ENCODE data around the gene GNAI3. TPM values are rescaled to one million over a fixed set of nuclear protein-coding genes. Genes with fewer than 3 reads are reported as not detected.
A peak's percentile ranks its signal among the peaks of the same experiment; 100 is the strongest.

GNAI3 gene
- total and polyA plus RNA-seq, 2 experiments from 2014 or later: 14.9 TPM

DNA sequence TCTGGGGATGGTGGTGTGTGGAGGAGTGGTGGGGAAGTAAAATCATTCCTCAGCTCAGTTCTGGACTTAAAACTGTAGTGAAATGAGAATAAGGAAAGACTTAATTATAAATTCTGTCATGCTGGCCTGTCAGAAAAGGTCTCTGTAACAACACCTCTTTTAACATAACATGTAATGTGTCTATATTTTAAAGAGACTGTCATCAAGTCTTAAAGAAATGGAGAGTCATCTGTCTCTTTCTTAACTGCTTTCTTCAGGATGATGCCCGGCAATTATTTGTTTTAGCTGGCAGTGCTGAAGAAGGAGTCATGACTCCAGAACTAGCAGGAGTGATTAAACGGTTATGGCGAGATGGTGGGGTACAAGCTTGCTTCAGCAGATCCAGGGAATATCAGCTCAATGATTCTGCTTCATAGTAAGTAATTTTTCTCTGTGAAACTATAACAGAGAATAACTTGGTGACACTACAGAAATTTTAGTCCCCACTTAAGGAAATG is 30.6 kb downstream of the GNAI3 start:
- peaks cover 42% of the 10 kb centered on the region for H3K36me3 ChIP-seq (ENCODE audit: low read depth)
- no peaks in the 10 kb centered on the region for H3K9me3 ChIP-seq (ENCODE audit: low read depth)
- H3K79me2 ChIP-seq (ENCODE audit: insufficient read depth): peaks cover 100% of the 10 kb centered on the region
- TF ChIP-seq EZH2 (IDR thresholded peaks at IDR 0.05; ENCODE audit: insufficient read depth, poor library complexity, severe bottlenecking): no peak
- TF ChIP-seq EZH2phosphoT487 (IDR thresholded peaks at IDR 0.05; ENCODE audit: insufficient read depth, low read depth): no peak
- H3K4me2 ChIP-seq (ENCODE audit: unreplicated experiment): no peak overlapping the region
- H3K27me3 ChIP-seq (replicated peaks; ENCODE audit: insufficient read depth): no peaks in the 10 kb centered on the region
- H3F3A ChIP-seq (ENCODE audit: insufficient read depth): peaks cover 6% of the 10 kb centered on the region; the same call in 1 of the 2 replicates
- H3K27ac ChIP-seq: peak overlapping the region; percentile 51
- no peak overlapping the region for H3K4me3 ChIP-seq
- H4K20me1 ChIP-seq (ENCODE audit: insufficient read depth): peaks cover 1% of the 10 kb centered on the region; the same call in 1 of the 2 replicates
- no peaks in the 10 kb centered on the region for H3K9me2 ChIP-seq (ENCODE audit: insufficient read depth)
- H3K9ac ChIP-seq: peak overlapping the region; percentile 26; the same call in 1 of the 2 replicates
- DNase-seq: peak; percentile 62
- H3K4me1 ChIP-seq (ENCODE audit: insufficient read depth): peaks cover 7% of the 10 kb centered on the region; the same call in 1 of the 2 replicates
- in situ Hi-C loops (cut with MboI): no loop called here
- no peak overlapping the region for H2AFZ ChIP-seq
- 42 to 44% methylated on average over 3 of the region's 3 CpGs for WGBS, 2 experiments (ENCODE audit: low coverage in 1 of 2, low lambda C conversion rate in 2 of 2, missing lambda C conversion rate in 2 of 2)

DNA sequence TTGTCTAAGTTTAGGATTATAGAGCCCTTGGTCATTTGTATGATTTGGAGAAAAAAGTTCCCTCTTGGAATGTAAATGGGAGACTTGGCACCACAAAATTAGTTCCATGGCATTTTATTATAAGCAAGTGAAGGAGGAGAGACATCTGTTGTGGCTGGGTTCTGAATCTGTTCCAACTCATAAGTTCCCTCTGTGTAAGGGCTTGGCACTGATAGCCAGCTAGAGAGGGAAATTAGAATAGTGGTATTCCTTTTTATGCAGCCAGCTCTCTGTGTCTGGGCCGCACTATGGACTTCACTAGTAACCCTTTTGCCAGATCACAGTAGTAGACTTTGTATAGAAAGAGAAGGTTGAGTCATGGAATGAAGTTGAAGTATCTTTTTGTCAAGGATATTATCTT is 31.1 kb downstream of the GNAI3 start:
- H3K9ac ChIP-seq: no peak overlapping the region
- H2AFZ ChIP-seq: no peak overlapping the region
- peaks cover 6% of the 10 kb centered on the region; the same call in 1 of the 2 replicates for H3F3A ChIP-seq (ENCODE audit: insufficient read depth)
- peaks cover 7% of the 10 kb centered on the region; the same call in 1 of the 2 replicates for H3K4me1 ChIP-seq (ENCODE audit: insufficient read depth)
- in situ Hi-C loops (cut with MboI): no loop called here
- H3K4me2 ChIP-seq (ENCODE audit: unreplicated experiment): no peak overlapping the region
- WGBS, 2 experiments (ENCODE audit: low coverage in 1 of 2, low lambda C conversion rate in 2 of 2, missing lambda C conversion rate in 2 of 2): 76 to 84% methylated on average over 1 of the region's 1 CpG
- H3K9me2 ChIP-seq (ENCODE audit: insufficient read depth): no peaks in the 10 kb centered on the region
- H4K20me1 ChIP-seq (ENCODE audit: insufficient read depth): peaks cover 3% of the 10 kb centered on the region; the same call in 1 of the 2 replicates
- no peak overlapping the region for H3K4me3 ChIP-seq
- peaks cover 100% of the 10 kb centered on the region for H3K79me2 ChIP-seq (ENCODE audit: insufficient read depth)
- no peaks in the 10 kb centered on the region for H3K27me3 ChIP-seq (replicated peaks; ENCODE audit: insufficient read depth)
- no peaks in the 10 kb centered on the region for H3K9me3 ChIP-seq (ENCODE audit: low read depth)
- DNase-seq: peak; percentile 43
- peak overlapping the region; percentile 51 for H3K27ac ChIP-seq
- no peak for TF ChIP-seq EZH2phosphoT487 (IDR thresholded peaks at IDR 0.05; ENCODE audit: insufficient read depth, low read depth)
- TF ChIP-seq EZH2 (IDR thresholded peaks at IDR 0.05; ENCODE audit: insufficient read depth, poor library complexity, severe bottlenecking): no peak
- peaks cover 43% of the 10 kb centered on the region for H3K36me3 ChIP-seq (ENCODE audit: low read depth)

DNA sequence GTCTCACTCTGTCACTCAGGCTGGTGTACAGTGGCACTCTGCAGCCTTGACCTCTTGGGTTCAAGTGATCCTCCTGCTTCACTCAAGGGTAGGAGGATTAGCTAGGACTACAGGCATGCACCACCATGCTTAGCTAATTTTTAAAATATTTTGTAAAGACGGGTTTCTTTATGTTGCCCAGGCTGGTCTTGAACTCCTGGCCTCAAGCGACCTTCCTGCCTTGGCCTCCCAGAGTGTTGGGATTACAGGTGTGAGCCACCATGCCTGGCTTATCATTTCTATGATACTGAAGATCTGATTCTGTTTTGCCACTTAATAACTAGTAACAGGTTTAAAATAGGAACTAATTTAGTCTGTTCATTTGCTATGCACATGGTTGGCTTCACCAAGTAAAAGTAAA is 33.6 kb downstream of the GNAI3 start:
- no peak overlapping the region for H3K9ac ChIP-seq
- peaks cover 7% of the 10 kb centered on the region; the same call in 1 of the 2 replicates for H3K4me1 ChIP-seq (ENCODE audit: insufficient read depth)
- H3K27ac ChIP-seq: no peak overlapping the region
- TF ChIP-seq EZH2 (IDR thresholded peaks at IDR 0.05; ENCODE audit: insufficient read depth, poor library complexity, severe bottlenecking) (no peak), EZH2phosphoT487 (IDR thresholded peaks at IDR 0.05; ENCODE audit: insufficient read depth, low read depth) (no peak)
- peaks cover 6% of the 10 kb centered on the region for H3F3A ChIP-seq (ENCODE audit: insufficient read depth)
- H3K4me3 ChIP-seq: no peak overlapping the region
- in situ Hi-C loops (cut with MboI): no loop called here
- peaks cover 100% of the 10 kb centered on the region for H3K79me2 ChIP-seq (ENCODE audit: insufficient read depth)
- no peaks in the 10 kb centered on the region for H3K27me3 ChIP-seq (replicated peaks; ENCODE audit: insufficient read depth)
- no peak for DNase-seq
- 74 to 80% methylated on average over 2 of the region's 2 CpGs for WGBS, 2 experiments (ENCODE audit: low coverage in 1 of 2, low lambda C conversion rate in 2 of 2, missing lambda C conversion rate in 2 of 2)
- no peak overlapping the region for H2AFZ ChIP-seq
- H3K9me3 ChIP-seq (ENCODE audit: low read depth): no peaks in the 10 kb centered on the region
- no peaks in the 10 kb centered on the region for H3K9me2 ChIP-seq (ENCODE audit: insufficient read depth)
- no peak overlapping the region for H3K4me2 ChIP-seq (ENCODE audit: unreplicated experiment)
- peaks cover 66% of the 10 kb centered on the region for H3K36me3 ChIP-seq (ENCODE audit: low read depth)
- H4K20me1 ChIP-seq (ENCODE audit: insufficient read depth): peaks cover 3% of the 10 kb centered on the region; the same call in 1 of the 2 replicates

DNA sequence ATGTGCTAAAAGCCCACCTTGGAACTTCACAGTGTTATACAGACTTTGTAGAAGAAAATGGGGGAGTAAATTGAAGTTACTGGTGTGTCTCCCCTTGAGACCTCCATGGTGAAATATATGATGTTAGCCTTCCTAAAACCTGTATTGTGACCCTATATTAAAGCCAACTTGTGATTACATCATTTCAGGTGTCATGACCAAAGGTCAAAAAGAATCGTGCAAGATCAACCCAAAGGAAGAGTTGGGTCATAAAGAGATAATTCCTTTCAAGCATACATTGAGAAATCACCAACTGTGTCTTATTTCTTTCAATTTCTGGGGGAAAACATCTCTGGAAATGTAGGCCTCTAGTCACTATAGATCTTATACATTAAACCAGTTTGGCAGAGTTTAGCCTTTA is 36.4 kb downstream of the GNAI3 start:
- peaks cover 3% of the 10 kb centered on the region; the same call in 1 of the 2 replicates for H4K20me1 ChIP-seq (ENCODE audit: insufficient read depth)
- no peak overlapping the region for H2AFZ ChIP-seq
- H3K4me2 ChIP-seq (ENCODE audit: unreplicated experiment): no peak overlapping the region
- no peak overlapping the region for H3K27ac ChIP-seq
- in situ Hi-C loops (cut with MboI): no loop called here
- TF ChIP-seq EZH2phosphoT487 (IDR thresholded peaks at IDR 0.05; ENCODE audit: insufficient read depth, low read depth) (no peak), EZH2 (IDR thresholded peaks at IDR 0.05; ENCODE audit: insufficient read depth, poor library complexity, severe bottlenecking) (no peak)
- H3K4me1 ChIP-seq (ENCODE audit: insufficient read depth): no peaks in the 10 kb centered on the region
- H3F3A ChIP-seq (ENCODE audit: insufficient read depth): no peaks in the 10 kb centered on the region; the same call in 1 of the 2 replicates
- no peak for DNase-seq
- H3K9me3 ChIP-seq (ENCODE audit: low read depth): no peaks in the 10 kb centered on the region
- WGBS, 2 experiments (ENCODE audit: low coverage in 1 of 2, low lambda C conversion rate in 2 of 2, missing lambda C conversion rate in 2 of 2): 93 to 97% methylated on average over 1 of the region's 1 CpG
- H3K4me3 ChIP-seq: no peak overlapping the region
- peaks cover 91% of the 10 kb centered on the region for H3K79me2 ChIP-seq (ENCODE audit: insufficient read depth)
- H3K27me3 ChIP-seq (replicated peaks; ENCODE audit: insufficient read depth): no peaks in the 10 kb centered on the region
- H3K36me3 ChIP-seq (ENCODE audit: low read depth): peaks cover 86% of the 10 kb centered on the region
- no peak overlapping the region for H3K9ac ChIP-seq
- no peaks in the 10 kb centered on the region for H3K9me2 ChIP-seq (ENCODE audit: insufficient read depth)

Measured in GM23248 (cell line).